Fibroblast of lung (primary cell): ENCODE results near the gene ABLIM3. TPM values are rescaled to one million over a fixed set of nuclear protein-coding genes. Genes with fewer than 3 reads are reported as not detected.

Source experiments
- DNase-seq, 2 donors: peaks; one replicate each; pipeline versions ENCODE4 v3.0.0 to v3.0.0-alpha.2; 2010; ENCODE audit warnings: low read depth in 2 of 2
- H2AFZ ChIP-seq: 2 replicates; pipeline ENCODE4 v1.5.1; 2012; ENCODE audit warnings: low read length, control low read depth, inconsistent platforms
- H3K27ac ChIP-seq: 2 replicates; pipeline ENCODE4 v1.5.1; 2011; ENCODE audit warnings: low read length, control low read depth; ENCODE audit not compliant: insufficient read depth
- H3K27me3 ChIP-seq: 2 replicates; pipeline ENCODE4 v1.5.1; 2011; ENCODE audit warnings: mild to moderate bottlenecking, low read length; ENCODE audit not compliant: control insufficient read depth, insufficient read depth
- H3K36me3 ChIP-seq: 2 replicates; pipeline ENCODE4 v1.5.1; 2011; ENCODE audit warnings: low read length; ENCODE audit not compliant: control insufficient read depth, insufficient read depth
- H3K4me1 ChIP-seq: 2 replicates; pipeline ENCODE4 v1.5.1; 2011; ENCODE audit warnings: low read length; ENCODE audit not compliant: control insufficient read depth, insufficient read depth; ENCODE audit errors: extremely low read depth
- H3K4me2 ChIP-seq: 2 replicates; pipeline ENCODE4 v1.5.1; 2011; ENCODE audit warnings: low read length, control low read depth; ENCODE audit not compliant: insufficient read depth; ENCODE audit errors: extremely low read depth
- H3K4me3 ChIP-seq, 4 experiments: fragments of 200-600 bp in 1 of 4; sonication (generic) in 1 of 4; replicated peaks in 1 of 4; 2 replicates each; pipeline ENCODE4 v1.5.1; 2011 to 2016; ENCODE audit warnings: low read length in 4 of 4, low read depth in 3 of 4, mild to moderate bottlenecking in 3 of 4, control low read depth in 2 of 4, inconsistent platforms in 1 of 4, mixed read lengths in 1 of 4; ENCODE audit not compliant: insufficient read depth in 1 of 4; ENCODE audit errors: control extremely low read depth in 1 of 4
- H3K79me2 ChIP-seq: 2 replicates; pipeline ENCODE4 v1.5.1; 2012; ENCODE audit warnings: mild to moderate bottlenecking, low read length, inconsistent platforms; ENCODE audit not compliant: control insufficient read depth, insufficient read depth
- H3K9ac ChIP-seq: 2 replicates; pipeline ENCODE4 v1.5.1; 2011; ENCODE audit warnings: mild to moderate bottlenecking, low read length, control low read depth; ENCODE audit not compliant: insufficient read depth
- H3K9me3 ChIP-seq: 2 replicates; pipeline ENCODE4 v1.5.1; 2012; ENCODE audit warnings: low read depth, low read length; ENCODE audit not compliant: control insufficient read depth, insufficient read depth
- H4K20me1 ChIP-seq: 2 replicates; pipeline ENCODE4 v1.5.1; 2011; ENCODE audit warnings: low read length; ENCODE audit not compliant: control insufficient read depth, insufficient read depth; ENCODE audit errors: extremely low read depth
- EZH2 ChIP-seq: IDR thresholded peaks from 2 replicates; pipeline ENCODE4 v1.5.1; 2012; ENCODE audit warnings: low read length, control low read depth, mild to moderate bottlenecking; ENCODE audit errors: missing control alignments
- polyA plus RNA-seq, 2 donors: library from polyadenylated mRNA; depleted of rRNA in 1 of 2; stranded (reverse) in 1 of 2; unstranded in 1 of 2; fragments of >200 nt; gene quantifications; 2 replicates each; pipeline ENCODE4 v1.2.1, GENCODE V29; 2011 to 2012; ENCODE audit warnings: missing spikeins in 1 of 2
- total RNA-seq: library from RNA; depleted of rRNA; stranded (reverse); fragments of >200 nt; gene quantifications from 2 replicates; pipeline ENCODE4 v1.2.1, GENCODE V29; 2014
- TF ChIP-seq, protein P1 (sequence below), 2 donors: IDR thresholded peaks in 1 of 2; conservative IDR thresholded peaks in 1 of 2; 1 replicate in 1 of 2; 2 replicates in 1 of 2; pipeline ENCODE4 v1.5.1; 2011 to 2012; ENCODE audit warnings: low read length in 2 of 2, control low read depth in 1 of 2, inconsistent platforms in 1 of 2, low read depth in 1 of 2, mild to moderate bottlenecking in 1 of 2

ABLIM3 gene
- total and polyA plus RNA-seq, 2 donors (not counting 1 experiment from before 2014, with no cell fraction given): 48.1 to 49.9 TPM

DNA sequence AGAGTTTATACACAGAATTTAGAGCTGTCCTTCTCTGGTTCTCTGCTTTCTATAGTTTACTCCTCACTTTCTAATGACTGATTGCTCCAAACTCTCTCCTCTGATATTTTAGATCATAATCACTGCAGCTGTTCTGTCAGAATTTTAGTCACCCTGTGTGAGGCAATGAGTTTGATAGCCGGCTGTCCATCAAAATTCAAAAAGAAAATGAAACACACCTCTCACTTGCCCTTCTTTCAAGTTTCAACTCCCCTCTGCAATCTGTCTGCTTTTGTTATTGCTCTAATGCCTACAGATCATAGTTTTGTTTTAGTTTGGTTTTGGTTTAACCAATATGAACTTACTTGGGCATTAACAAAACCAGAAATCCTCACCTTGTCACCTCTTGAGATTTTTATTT is 23.3 kb upstream of the ABLIM3 start:
- Histone ChIP-seq H3K27ac (no peak overlapping the region), H3K4me3 (no peak overlapping the region), H4K20me1 (no peaks in the 10 kb centered on the region), H3K27me3 (no peaks in the 10 kb centered on the region), H3K9me3 (no peaks in the 10 kb centered on the region), H3K4me1 (peaks cover 8% of the 10 kb centered on the region), H3K9ac (no peak overlapping the region), H3K4me2 (no peak overlapping the region), H3K36me3 (no peaks in the 10 kb centered on the region), H2AFZ (no peak overlapping the region), H3K79me2 (no peaks in the 10 kb centered on the region)
- no peak for DNase-seq
- TF ChIP-seq EZH2: no peak
- TF ChIP-seq, protein P1, sequence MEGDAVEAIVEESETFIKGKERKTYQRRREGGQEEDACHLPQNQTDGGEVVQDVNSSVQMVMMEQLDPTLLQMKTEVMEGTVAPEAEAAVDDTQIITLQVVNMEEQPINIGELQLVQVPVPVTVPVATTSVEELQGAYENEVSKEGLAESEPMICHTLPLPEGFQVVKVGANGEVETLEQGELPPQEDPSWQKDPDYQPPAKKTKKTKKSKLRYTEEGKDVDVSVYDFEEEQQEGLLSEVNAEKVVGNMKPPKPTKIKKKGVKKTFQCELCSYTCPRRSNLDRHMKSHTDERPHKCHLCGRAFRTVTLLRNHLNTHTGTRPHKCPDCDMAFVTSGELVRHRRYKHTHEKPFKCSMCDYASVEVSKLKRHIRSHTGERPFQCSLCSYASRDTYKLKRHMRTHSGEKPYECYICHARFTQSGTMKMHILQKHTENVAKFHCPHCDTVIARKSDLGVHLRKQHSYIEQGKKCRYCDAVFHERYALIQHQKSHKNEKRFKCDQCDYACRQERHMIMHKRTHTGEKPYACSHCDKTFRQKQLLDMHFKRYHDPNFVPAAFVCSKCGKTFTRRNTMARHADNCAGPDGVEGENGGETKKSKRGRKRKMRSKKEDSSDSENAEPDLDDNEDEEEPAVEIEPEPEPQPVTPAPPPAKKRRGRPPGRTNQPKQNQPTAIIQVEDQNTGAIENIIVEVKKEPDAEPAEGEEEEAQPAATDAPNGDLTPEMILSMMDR (conservative IDR thresholded peaks at IDR 0.05 in 1 of 2, IDR thresholded peaks at IDR 0.05 in 1 of 2; ENCODE audit: low read depth in 1 of 2, low read length in 2 of 2): no peak

DNA sequence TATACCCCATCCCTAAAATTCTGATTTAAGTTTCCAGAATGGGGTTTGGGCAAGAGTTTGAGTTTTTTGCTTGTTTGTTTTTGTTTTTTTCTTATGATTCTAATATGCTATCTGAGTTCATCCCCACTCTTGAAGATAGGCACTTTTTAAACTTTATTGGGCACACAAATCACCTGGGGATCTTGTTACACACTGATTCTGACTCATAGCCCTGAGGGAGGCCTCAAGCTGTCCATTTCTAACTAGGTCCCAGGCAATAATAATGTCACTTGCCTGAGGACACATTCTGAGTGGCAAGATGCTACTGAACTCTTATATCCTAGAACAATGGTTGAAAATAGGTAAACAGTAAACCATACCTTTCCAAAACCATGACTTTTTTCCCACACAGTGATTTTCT is 22.8 kb upstream of the ABLIM3 start:
- TF ChIP-seq EZH2: no peak
- TF ChIP-seq, protein P1 (conservative IDR thresholded peaks at IDR 0.05 in 1 of 2, IDR thresholded peaks at IDR 0.05 in 1 of 2; ENCODE audit: low read depth in 1 of 2, low read length in 2 of 2): no peak
- Histone ChIP-seq H3K79me2 (no peaks in the 10 kb centered on the region), H3K9ac (no peak overlapping the region), H3K36me3 (no peaks in the 10 kb centered on the region), H3K9me3 (no peaks in the 10 kb centered on the region), H3K4me3 (no peak overlapping the region), H3K4me1 (peaks cover 8% of the 10 kb centered on the region), H3K27ac (no peak overlapping the region), H3K4me2 (no peak overlapping the region), H4K20me1 (no peaks in the 10 kb centered on the region), H3K27me3 (no peaks in the 10 kb centered on the region), H2AFZ (no peak overlapping the region)
- no peak for DNase-seq

DNA sequence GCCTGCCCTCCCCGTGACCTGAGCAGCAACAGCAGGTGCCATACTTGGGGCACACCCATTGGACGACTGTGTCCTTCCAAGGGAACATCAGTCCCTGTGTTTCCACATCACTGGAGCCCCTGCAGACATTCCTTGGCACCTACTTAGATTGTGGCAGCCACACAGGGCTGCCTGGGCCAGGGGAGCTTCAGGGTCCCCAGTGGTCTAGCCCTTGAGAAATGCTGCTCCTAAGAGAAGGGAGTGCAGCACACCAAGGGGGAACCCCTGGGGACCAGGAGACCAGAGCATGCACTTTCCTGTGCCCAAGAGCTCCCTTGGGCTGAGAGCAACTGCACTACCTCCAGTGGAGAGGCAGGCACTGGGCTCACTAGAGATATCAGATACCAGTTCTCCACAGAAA is 20.1 kb upstream of the ABLIM3 start:
- Histone ChIP-seq H3K27ac (no peak overlapping the region), H3K4me2 (no peak overlapping the region), H3K4me1 (no peaks in the 10 kb centered on the region), H3K9ac (no peak overlapping the region), H4K20me1 (no peaks in the 10 kb centered on the region), H3K9me3 (no peaks in the 10 kb centered on the region), H3K27me3 (no peaks in the 10 kb centered on the region), H2AFZ (no peak overlapping the region), H3K79me2 (no peaks in the 10 kb centered on the region), H3K4me3 (no peak overlapping the region), H3K36me3 (no peaks in the 10 kb centered on the region)
- no peak for DNase-seq
- no peak for TF ChIP-seq EZH2
- TF ChIP-seq, protein P1 (conservative IDR thresholded peaks at IDR 0.05 in 1 of 2, IDR thresholded peaks at IDR 0.05 in 1 of 2; ENCODE audit: low read depth in 1 of 2, low read length in 2 of 2): no peak
